HG03159 (cell line): ENCODE results near the gene SOCS4.
A peak's percentile ranks its signal among the peaks of the same experiment; 100 is the strongest.

Experiments used
- ATAC-seq: cut with Tn5 transposase; IDR thresholded peaks from one replicate; pipeline ENCODE4 v1.9.1; 2021; ENCODE audit warnings: mild to moderate bottlenecking, moderate library complexity; ENCODE audit not compliant: unreplicated experiment

Gene SOCS4

GRCh38 chr14:55085060-55085660 lies 58.1 kb downstream of the SOCS4 start:
- no peak for ATAC-seq

GRCh38 chr14:55086938-55087337 lies 59.9 kb downstream of the SOCS4 start:
- no peak for ATAC-seq

GRCh38 chr14:55088356-55088755 lies 61.3 kb downstream of the SOCS4 start:
- ATAC-seq, result no peak

GRCh38 chr14:55092341-55092740 lies 65.3 kb downstream of the SOCS4 start:
- no peak for ATAC-seq

- ATAC-seq, result no peak
Observed at GRCh38 chr14:55094292-55095157, 67.5 kb downstream of the SOCS4 start.

GRCh38 chr14:55097881-55098560 lies 71.0 kb downstream of the SOCS4 start:
- ATAC-seq, result peak; percentile 68

GRCh38 chr14:55098561-55098898 lies 71.5 kb downstream of the SOCS4 start:
- ATAC-seq, result no peak
